ENCODE results near the gene SLC38A9.
"Not testable (repeated sequence)": the region's sequence is repeated elsewhere in the genome, so short reads cannot be mapped to it uniquely, and the experiment has no call there.

Gene SLC38A9, protein sequence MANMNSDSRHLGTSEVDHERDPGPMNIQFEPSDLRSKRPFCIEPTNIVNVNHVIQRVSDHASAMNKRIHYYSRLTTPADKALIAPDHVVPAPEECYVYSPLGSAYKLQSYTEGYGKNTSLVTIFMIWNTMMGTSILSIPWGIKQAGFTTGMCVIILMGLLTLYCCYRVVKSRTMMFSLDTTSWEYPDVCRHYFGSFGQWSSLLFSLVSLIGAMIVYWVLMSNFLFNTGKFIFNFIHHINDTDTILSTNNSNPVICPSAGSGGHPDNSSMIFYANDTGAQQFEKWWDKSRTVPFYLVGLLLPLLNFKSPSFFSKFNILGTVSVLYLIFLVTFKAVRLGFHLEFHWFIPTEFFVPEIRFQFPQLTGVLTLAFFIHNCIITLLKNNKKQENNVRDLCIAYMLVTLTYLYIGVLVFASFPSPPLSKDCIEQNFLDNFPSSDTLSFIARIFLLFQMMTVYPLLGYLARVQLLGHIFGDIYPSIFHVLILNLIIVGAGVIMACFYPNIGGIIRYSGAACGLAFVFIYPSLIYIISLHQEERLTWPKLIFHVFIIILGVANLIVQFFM

DNA sequence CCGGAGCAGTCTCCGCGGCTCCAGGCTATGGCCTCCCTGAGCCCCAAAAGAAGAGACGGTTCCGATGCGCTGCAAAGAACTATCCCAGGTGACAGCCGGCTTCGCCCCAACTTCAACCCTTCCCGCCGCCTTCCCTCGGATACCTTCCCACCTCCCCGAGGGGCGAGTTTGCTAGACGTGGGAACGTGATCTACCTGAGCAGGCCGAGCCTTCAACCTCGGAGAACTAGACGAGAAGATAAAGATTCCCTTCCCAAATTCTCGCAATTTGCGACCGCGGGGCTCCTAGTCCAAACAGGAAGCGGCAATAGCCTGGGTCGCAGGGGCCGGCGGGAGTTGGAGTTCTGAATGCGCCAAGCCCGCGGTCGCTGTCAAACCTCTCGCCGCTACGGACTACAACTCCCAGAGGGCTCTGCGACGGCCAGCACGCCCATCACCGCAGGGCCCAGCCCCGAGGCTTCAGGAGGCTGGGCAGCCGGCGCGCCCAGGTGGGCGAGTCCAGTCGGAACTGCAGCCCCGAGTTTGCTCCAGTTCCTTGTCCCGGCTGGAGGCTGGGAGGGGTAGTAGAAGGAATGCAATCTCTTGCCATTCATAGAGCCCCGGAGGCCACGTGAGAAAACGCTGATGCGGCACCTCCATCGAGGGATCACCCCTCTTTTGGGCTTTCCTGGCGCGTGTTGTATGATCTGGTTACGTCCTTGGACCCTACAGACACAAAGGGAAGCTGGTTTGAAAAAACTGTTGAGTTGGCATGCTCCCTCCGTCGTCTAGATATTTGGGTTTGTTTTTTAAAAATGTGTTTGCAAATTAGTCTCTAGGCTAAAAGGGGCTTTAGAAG lies at the start of gene SLC38A9:
SLC38A9 (minus strand) TSS at position 302 of the 837 bp plus-strand sequence. CDS start 14,366 bp downstream, outside the sequence.
- DNase-seq: peak; percentile 85

DNA sequence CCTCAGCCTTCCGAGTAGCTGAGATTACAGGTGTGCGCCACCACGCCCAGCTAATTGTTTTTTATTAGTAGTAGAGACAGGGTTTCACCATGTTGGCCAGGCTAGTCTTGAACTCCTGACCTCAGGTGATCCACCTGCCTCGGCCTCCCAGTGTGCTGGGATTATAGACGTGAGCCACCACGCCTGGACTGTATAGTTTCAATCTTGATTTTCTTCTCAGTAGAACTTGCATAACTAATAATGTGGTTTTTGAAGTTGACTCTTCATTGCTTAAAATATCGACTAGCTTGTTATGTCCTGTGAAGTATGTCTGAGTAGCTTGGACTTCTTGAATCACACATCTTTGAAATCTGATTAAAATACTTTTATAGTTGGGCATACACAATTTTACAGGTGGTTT lies 49.6 kb upstream of the SLC38A9 start:
- not testable (repeated sequence) for DNase-seq

DNA sequence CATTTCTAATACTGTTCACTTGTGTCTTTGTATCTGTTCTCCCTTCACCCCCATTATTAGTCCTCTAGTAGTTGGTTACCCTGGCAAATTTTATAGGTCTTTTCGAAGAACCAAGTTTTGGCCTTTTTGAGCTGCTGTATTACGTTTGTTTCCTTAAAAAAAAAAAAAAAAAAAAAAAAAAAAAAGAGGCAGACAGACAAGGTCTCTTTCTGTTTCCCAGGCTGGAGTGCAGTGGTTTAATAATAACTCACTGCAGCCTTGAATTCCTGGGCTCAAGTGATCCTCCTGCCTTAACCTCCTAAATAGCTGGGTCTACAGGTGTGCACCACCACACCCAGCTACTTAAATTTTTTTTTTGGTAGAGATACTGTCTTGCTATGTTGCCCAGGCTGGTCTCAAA lies 46.6 kb upstream of the SLC38A9 start:
- DNase-seq: no peak

DNA sequence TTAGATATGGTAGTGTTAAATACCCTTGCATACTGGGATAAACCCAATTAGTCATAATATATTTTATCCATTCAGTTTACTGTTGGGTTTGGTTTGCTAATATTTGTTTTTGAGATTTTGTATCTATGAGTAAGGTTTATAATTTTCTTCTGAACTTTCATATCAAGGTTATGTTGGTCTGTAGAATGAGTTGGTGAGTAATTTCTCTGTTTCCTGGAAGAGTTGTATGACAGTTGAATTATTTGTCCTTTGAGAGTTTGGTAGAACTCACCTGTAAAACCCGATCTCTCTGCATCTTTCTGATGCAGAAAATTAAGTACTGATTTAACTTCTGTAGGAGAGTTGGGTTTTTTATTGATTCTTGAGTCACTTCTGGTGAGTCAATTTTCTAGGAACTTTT lies 46.1 kb upstream of the SLC38A9 start:
- DNase-seq: no peak

DNA sequence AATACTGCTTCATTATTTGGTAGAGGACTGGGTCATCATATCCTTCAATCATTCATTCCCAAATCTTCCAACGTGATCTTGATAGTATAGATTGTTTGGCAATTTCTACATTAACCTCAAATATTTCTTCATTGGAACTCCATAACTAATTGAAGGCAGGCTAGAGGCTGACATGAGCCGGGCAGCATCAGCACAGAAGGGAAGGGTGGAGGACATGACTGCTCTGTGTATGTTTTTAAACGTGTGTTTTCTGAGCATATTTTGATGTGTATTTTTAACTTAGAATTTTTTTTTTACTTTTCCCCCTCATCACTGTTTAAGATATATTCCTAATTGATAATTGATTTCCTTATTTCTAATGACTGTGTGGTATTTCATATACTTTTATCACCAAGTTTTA lies 38.4 kb upstream of the SLC38A9 start:
- no peak for DNase-seq

DNA sequence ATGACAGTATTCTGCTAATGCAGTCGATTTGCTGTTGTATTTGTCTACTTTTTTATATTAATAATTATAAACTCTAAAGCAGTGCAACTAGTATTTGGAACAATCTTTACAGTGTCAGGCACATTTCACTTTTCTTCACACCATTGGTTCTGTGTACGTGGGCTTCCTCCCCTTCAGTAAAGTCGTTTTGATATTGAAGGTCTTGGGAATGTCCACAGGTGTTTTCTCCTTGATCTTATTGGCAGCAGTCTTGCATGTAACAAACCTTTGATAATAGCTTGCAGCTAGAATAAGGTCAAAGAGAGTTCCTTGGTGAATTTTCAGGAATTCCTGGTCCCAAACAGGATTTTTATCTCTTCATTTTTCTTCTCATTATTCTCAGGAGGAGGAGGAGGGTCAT lies 37.9 kb upstream of the SLC38A9 start:
- DNase-seq: no peak

DNA sequence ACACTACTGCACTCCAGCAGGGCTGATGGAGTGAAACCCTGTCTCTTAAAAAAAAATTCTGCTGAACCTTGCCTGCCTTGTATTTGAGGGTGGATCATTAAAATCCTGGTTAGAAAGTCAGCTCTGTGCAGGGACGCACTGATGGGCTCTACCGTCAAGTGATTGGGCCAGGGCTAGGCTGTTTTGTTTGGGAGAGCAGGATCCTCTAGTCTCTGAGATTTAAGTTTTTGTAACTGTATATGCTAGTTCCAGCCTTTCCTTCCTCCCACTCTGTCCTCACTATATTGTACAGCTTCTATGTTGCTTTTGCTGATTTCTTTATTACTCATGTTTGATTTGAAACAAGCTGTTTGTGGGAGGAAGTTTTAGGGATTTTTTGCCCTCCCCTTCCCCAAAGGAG lies 37.3 kb upstream of the SLC38A9 start:
- DNase-seq: no peak

DNA sequence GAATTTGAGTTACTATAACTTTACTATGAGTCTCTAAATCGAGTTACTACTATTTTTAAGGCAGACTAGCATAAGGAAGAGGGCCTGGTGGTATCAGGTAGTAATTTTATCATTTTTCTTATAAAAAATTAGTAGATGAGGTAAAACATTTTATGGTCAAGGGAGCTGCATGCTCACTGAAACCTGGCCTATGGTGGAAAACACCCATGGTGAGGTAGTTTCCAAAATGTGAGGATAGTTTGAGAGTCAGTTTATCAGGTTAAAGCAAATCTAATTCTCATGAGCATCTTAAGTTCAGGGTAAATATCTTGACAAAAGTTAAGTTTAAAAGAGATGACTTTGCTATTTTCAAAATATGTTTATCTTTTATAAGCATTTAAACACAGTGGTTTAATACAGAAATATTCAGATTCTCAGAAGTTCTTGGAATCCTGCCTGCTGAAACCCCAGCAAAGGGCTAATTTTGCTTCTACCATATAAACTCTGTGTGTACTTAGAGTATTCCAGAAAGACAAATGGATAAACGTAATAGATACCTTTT lies 35.7 kb upstream of the SLC38A9 start:
- DNase-seq: no peak

DNA sequence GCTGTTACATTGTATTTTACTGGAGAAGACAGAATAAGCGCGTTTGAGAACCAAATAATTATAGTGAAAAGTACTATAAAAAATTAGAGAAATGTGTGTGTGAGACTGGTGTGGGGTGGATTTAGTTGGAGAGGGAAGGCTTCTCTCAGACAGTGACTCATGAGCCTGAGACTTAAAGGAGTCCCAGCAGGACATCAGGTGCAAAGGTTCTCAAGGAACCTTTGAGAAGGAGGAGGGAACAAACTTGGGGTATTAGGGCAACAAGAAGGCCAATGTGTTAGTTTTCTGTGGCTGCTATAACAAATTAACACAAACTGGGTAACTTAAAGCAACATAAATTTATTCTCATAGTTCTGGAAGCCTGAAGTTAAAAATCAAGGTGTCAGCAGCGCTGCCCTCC lies 30.7 kb upstream of the SLC38A9 start:
- no peak for DNase-seq

DNA sequence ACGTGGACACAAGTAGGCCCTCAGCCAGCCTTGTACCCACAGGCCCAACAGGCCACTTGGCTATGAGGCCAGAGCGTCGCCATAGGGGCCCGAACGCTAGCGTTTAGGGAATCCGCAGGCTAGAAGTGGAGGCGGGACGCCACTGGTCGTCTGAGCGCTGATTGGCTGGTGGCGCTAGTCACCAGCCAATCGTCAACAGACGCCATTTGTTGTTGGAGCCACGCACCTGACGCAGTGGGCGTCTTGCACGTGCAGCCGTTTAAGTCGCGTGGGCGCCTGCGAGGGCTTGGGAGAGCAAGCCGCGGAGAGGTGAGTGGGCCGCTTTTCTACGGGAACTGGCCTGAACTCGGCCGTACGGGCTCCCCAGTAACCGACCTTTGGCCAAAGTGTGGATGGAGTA lies 25.7 kb upstream of the SLC38A9 start, which contains the start of gene DDX4:
DDX4 (plus strand) TSS at position 269 of the 400 bp plus-strand sequence. CDS start 903 bp downstream, outside the sequence.
- DNase-seq: no peak

DNA sequence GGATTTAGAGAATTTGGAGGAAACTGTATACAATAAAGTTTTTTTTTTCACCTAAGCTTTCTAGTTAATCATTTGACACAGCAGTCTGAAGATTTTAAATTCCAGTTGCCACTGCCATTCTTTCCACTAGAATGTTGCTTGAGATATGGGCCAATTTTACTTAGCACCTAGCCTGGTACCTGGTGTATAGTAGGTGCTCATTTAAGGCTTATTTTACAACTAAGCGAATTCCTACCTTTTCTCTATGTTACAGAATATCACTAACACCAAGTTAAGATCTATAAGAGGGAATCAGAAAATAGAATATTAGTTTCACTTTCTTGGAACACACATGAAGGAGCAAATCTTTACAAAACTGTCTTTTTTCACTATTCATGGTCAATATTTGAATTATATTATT lies 22.5 kb upstream of the SLC38A9 start:
- no peak for DNase-seq

DNA sequence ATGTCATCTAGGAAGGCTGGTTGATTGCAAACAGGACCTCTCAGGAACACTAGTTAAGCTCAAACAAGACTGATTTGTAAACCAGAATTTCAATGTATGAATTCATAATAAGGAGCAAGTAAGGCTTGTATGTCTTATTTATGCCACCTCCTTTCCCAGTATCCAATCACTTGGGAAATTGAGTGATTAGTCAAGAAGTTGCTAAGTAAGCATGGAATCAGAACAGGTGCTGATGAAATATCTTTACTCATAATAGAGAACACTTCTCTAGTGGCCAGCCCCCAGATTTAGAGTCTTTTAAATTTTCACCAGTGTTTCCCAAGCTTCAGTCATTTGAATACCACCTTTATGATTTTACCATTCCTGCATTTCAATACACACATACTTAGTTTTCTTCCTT lies 20.5 kb upstream of the SLC38A9 start:
- no peak for DNase-seq

DNA sequence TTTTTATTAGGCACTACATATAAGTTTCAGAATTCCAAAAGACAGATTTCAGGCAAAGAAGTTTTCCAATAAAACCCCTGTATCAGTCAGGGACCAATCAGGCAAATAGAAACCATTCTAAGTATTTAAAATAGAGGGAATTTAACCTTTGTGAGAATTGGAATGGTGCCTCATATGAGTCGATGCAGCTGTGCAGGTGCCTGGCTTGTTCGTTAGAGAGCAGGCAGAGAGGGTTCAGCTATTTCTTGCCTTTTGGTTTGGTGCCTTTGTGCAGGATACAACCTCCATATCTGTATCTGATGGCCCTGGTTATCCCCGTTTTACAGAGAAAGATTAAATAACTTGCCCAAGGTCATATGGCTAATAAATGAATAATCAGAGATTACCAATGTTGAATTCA lies 19.7 kb upstream of the SLC38A9 start:
- no peak for DNase-seq

DNA sequence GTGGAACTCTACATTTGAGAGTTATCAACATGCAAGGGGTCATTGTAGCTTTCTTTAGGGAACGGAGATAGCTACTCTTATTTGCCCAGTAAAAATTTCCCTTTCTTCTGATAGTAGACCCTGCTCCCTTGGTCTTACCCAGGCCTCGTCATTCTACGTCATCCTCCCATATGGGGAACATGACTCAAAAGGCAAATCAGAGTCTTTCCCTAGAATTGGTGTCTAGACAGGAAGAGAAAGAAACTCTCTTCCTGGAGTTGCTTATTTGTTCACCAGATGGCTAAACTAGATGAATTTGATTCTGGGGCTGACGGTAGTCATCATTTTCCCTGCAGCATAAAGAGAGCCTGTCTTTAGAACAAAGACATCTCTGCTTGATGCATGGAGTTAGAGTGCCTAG lies 12.2 kb upstream of the SLC38A9 start:
- DNase-seq: no peak

DNA sequence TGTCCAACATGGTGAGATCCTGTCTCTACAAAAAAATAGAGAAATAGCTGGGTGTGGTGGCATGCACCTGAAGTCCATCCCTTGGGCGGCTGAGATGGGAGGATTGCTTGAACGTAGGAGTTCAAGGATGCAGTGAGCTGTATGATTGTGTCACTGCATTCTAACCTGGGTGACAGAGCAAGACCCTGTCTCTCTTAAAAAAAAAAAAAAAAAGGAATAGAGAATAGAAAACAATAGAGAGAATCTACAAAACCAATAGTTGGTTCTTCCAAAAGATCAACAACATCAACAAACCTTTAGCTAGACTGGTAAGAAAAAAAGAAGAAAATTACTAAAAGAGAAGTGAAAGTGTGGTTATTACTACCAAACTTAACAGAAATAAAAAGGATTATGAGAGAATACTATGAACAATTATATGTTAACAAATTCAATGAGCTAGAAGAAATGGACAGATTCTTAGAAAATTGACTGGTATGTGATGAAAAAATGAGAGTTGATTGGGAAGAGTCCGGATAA lies 8.1 kb upstream of the SLC38A9 start:
- no peak for DNase-seq

DNA sequence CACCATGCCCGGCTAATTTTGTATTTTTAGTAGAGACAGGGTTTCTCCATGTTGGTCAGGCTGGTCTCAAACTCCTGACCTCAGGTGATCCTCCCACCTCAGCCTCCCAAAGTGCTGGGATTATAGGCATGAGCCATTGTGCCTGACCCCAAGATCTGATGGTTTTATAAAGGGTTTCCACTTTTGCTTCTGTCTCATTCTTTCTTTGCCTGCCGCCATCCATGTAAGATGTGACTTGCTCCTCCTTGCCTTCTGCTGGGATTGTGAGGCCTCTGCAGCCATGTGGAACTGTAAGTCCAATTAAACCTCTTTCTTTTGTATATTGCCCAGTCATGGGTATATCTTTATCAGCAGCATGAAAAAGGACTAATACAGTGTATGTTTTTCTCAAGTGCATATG lies 6.9 kb upstream of the SLC38A9 start:
- DNase-seq: not testable (repeated sequence)

DNA sequence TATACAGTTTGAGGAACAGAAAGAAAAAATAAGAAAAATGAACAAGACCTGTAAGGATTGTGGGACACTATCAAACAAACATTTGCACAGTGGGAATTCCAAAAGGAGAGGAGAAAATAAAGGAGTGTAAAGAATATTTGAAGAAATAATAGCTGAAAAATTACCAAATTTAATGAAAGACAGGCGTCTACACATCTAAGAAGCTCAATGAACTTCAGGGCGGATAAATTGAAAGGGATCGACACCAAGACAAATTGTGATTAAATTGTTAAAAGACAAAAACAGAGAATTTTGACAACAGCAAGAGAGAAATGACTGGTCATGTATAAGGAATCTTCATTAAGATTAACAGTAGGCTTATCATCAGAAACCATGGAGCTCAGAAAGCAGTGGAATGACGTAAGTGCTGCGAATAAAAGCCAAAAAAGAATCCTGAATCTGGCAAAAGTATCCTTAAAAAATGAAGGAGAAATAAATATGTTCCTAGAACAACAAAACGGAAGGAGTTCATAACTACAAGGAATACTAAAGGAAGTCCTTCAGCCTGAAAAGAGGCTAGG lies 3.5 kb upstream of the SLC38A9 start:
- DNase-seq: no peak

DNA sequence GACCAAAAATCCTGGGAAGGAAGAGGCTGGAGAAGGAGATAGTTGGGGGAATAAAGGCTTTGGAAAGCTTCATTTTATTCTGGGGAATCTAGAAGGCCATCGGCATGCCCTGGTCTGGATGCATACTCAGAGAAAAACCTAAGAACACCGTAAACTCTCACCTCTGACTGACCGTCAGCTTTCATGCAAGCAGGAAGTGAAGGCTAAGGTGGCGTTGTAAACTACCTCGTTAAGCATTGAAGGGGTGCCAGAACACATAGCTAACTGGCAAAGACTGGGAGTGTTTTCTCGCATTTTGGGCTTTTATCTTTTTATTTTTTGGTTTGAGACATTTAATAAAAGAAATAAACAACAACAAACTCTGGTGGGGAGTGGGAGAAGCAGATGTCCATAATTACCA lies 2.6 kb upstream of the SLC38A9 start:
- no peak for DNase-seq

DNA sequence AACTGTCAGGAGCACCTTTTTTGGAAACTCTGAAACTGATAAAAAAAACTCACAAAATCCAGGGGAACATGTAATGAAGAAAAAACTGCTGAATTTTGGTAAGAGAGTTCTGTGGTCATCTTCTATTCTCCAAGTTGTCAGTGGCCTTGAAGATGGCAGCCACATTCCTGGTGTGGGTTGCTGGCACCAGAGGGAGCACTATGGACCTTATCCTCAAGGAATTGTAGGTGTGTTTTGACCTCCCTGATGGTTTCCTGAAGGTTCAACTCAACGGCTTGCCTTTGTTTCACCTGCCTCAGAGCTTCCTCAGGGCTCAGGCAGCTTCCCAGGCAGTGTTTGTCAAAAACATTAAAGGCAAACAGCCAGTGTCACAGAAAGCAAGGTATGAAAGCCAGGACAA lies 2.2 kb upstream of the SLC38A9 start:
- no peak for DNase-seq

DNA sequence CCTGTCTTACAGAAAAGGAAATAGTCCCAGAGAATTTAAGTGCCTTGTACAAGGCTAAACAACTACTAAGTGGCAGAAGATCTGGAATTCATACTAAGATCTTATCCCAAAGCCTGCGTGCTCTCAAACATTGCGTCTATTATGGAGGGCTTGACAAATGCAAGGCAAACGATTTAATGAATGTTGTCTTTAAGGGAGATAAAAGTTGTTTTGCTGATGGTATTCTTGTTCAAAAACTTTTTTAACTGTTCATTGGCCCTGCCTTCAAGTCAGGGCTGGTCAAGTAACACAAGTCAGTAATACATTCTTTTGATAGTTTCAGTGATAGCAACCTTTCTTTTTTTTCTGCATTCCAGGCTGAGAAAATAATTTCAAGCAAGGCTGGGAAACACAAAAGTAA lies 1.7 kb upstream of the SLC38A9 start:
- no peak for DNase-seq

DNA sequence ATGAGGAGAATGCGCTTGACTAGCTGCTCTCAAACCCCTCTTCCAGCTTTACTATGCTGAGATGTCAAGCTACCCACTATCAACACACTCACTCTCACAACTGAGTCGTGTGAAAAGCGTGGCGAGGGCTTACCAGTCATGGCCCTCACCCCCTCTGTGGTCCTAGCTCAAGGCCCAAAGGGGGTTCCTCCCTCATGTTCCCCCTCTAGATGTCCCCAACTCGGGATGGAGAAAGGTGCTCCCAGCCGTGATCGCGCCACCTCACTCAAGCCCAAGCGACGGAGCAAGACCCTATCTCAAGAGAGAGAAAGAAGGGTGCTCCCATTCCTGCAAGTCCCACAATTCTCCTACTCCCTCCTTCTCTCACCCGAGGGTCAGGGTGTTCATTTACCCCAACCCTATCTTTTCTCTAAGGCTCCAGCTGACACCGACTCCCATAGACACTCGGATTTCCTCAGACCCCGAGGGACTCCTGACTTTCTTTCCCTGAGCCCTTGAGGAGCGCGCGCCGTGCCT lies 559 bp downstream of the SLC38A9 start:
- DNase-seq: no peak

DNA sequence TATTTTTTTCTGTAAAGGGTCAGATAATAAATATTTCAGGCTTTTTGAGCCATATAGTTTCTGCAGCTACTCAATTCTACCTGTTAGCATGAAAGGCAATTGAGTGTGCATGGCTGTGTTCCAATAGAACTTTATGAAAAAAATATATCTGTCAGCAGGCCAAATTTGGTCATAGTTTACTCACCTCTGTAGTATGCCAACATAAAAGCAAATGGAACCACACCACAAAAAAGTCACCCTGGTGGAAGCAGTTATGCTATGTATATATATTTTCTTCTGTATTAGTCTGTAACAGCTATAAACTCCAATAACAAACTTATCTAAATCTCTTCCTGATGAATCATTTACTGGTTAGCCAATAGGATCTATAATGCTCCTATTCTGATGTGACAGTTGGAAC lies 3.4 kb downstream of the SLC38A9 start:
- DNase-seq: no peak

DNA sequence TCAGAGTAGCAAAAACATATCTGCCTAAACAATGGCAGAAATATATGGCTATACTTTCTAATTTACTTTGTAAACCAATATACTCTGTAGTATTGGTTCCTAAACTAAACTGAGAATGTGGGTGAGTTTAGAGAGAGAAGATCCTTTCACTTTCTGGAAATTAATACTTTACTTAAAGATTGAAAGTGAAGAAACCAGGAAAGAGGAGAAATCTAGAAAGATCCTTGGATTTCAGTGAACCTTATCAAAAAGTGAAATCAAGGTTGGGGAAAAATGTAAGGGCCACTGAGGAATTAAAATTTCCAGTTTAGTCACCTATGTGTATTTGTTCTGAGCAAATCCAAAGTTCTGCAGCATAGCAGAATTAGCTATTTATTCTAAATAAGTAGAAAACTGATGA lies 5.9 kb downstream of the SLC38A9 start:
- no peak for DNase-seq
